Endothelial cell of umbilical vein (primary cell): ENCODE data around the gene PCDH9. TPM values are rescaled to one million over a fixed set of nuclear protein-coding genes. Genes with fewer than 3 reads are reported as not detected.

Source experiments
- BruUV-seq: library from RNA; stranded (reverse); fragments of 400-500 nt; replicated peaks from 2 replicates; lab custom pipeline; 2021; lab: Mats Ljungman, UMichigan
- CTCF ChIA-PET: fragments of 300-600, 350-600 bp; sonication (Branson Sonifier 250); formaldehyde crosslinking; loops from one replicate; lab custom pipeline; 2021; ENCODE audit warnings: antibody characterized with exemption, inconsistent platforms; lab: Charles Lee
- POLR2A ChIA-PET: fragments of 300-600, 350-600 bp; sonication (Branson Sonifier 250); formaldehyde crosslinking; loops from one replicate; lab custom pipeline; 2021; ENCODE audit warnings: antibody characterized with exemption, inconsistent platforms; lab: Charles Lee
- DNase-seq: peaks from one replicate; pipeline ENCODE4 v3.0.0-alpha.2; 2011; ENCODE audit warnings: low read depth, low spot score
- FAIRE-seq: peaks from 2 replicates; lab custom pipeline; 2011; peaks lifted over from hg19 to GRCh38; lab: Jason Lieb, UNC
- H2AFZ ChIP-seq: 2 replicates; pipeline ENCODE4 v1.6.0; 2012; ENCODE audit warnings: low read depth, low read length, control low read depth, inconsistent platforms
- H3K27ac ChIP-seq: 2 replicates; pipeline ENCODE4 v1.5.1; 2011; ENCODE audit warnings: low read depth, mild to moderate bottlenecking, control low read depth, low read length, moderate library complexity; ENCODE audit not compliant: insufficient read depth
- H3K27me3 ChIP-seq, 2 experiments: 2 replicates each; pipeline versions ENCODE4 v1.6.0 to v1.6.1; 2011; ENCODE audit warnings: low read length in 2 of 2, mixed read lengths in 1 of 2; ENCODE audit not compliant: control insufficient read depth in 2 of 2, insufficient read depth in 2 of 2
- H3K36me3 ChIP-seq, 2 experiments: 2 replicates in 1 of 2; 3 replicates in 1 of 2; pipeline ENCODE4 v1.5.1; 2011; ENCODE audit warnings: low read length in 2 of 2, mild to moderate bottlenecking in 1 of 2, moderate library complexity in 1 of 2; ENCODE audit not compliant: control insufficient read depth in 2 of 2, insufficient read depth in 2 of 2; ENCODE audit errors: extremely low read depth in 1 of 2
- H3K4me1 ChIP-seq: 3 replicates; pipeline ENCODE4 v1.5.1; 2011; ENCODE audit warnings: mild to moderate bottlenecking, low read length; ENCODE audit not compliant: control insufficient read depth, insufficient read depth; ENCODE audit errors: extremely low read depth
- H3K4me2 ChIP-seq: 2 replicates; pipeline ENCODE4 v1.6.1; 2011; ENCODE audit warnings: low read length, control low read depth, mixed read lengths; ENCODE audit not compliant: insufficient read depth
- H3K4me3 ChIP-seq, 3 experiments: fragments of 200-600 bp in 1 of 3; sonication (generic), shearing (Covaris generic) in 1 of 3; replicated peaks in 1 of 3; 2 replicates each; pipeline ENCODE4 v1.5.1; 2011 to 2016; ENCODE audit warnings: control low read depth in 3 of 3, low read length in 3 of 3, mild to moderate bottlenecking in 2 of 3, inconsistent platforms in 1 of 3, low read depth in 1 of 3, moderate library complexity in 1 of 3; ENCODE audit not compliant: insufficient read depth in 1 of 3
- H3K79me2 ChIP-seq: 2 replicates; pipeline ENCODE4 v1.6.0; 2012; ENCODE audit warnings: low read length, inconsistent platforms; ENCODE audit not compliant: control insufficient read depth, insufficient read depth
- H3K9ac ChIP-seq: replicated peaks from 2 replicates; pipeline ENCODE3; 2011; ENCODE audit warnings: low read length, control low read depth; ENCODE audit not compliant: insufficient read depth; ENCODE audit errors: extremely low read depth
- H3K9me1 ChIP-seq: replicated peaks from 3 replicates; pipeline ENCODE4 v1.6.0; 2011; ENCODE audit warnings: mild to moderate bottlenecking, low read length; ENCODE audit not compliant: control insufficient read depth, insufficient read depth; ENCODE audit errors: extremely low read depth
- H3K9me3 ChIP-seq: replicated peaks from 2 replicates; pipeline ENCODE4 v1.5.1; 2012; ENCODE audit warnings: low read length, inconsistent platforms; ENCODE audit not compliant: control insufficient read depth, insufficient read depth
- H4K20me1 ChIP-seq: replicated peaks from 2 replicates; pipeline ENCODE3; 2011; ENCODE audit warnings: mild to moderate bottlenecking, low read length; ENCODE audit not compliant: control insufficient read depth, insufficient read depth; ENCODE audit errors: extremely low read depth
- CTCF ChIP-seq, 2 donors: IDR thresholded peaks; 1 replicate in 1 of 2; 2 replicates in 1 of 2; pipeline ENCODE4 v1.5.1; 2011; ENCODE audit warnings: low read length in 2 of 2, mild to moderate bottlenecking in 2 of 2, moderate library complexity in 2 of 2, control low read depth in 1 of 2, inconsistent platforms in 1 of 2, low read depth in 1 of 2; ENCODE audit not compliant: insufficient read depth in 1 of 2; ENCODE audit errors: extremely low read depth in 1 of 2
- EZH2 ChIP-seq: IDR thresholded peaks from 2 replicates; pipeline ENCODE4 v1.6.1; 2012; ENCODE audit warnings: borderline replicate concordance, low read depth, mild to moderate bottlenecking, moderate library complexity, low read length, inconsistent platforms; ENCODE audit not compliant: severe bottlenecking
- FOS ChIP-seq: IDR thresholded peaks from 2 replicates; pipeline ENCODE4 v1.6.1; 2011; ENCODE audit warnings: mild to moderate bottlenecking, low read length, moderate library complexity, borderline replicate concordance; ENCODE audit not compliant: insufficient read depth
- GATA2 ChIP-seq: IDR thresholded peaks from 2 replicates; pipeline ENCODE4 v1.7.0; 2011; ENCODE audit warnings: low read depth, mild to moderate bottlenecking, moderate library complexity, mixed read lengths, low read length; ENCODE audit not compliant: insufficient read length, insufficient read depth
- JUN ChIP-seq: IDR thresholded peaks from 2 replicates; pipeline ENCODE4 v1.6.1; 2011; ENCODE audit warnings: borderline replicate concordance, low read depth; ENCODE audit not compliant: insufficient read length, insufficient read depth
- MAX ChIP-seq: IDR thresholded peaks from 2 replicates; pipeline ENCODE4 v1.6.1; 2011; ENCODE audit not compliant: insufficient read depth, insufficient read length
- MYC ChIP-seq: IDR thresholded peaks from one replicate; pipeline ENCODE4 v1.6.1; 2011; ENCODE audit warnings: mild to moderate bottlenecking, low read depth, low read length
- POLR2A ChIP-seq: IDR thresholded peaks from 2 replicates; pipeline ENCODE4 v1.6.1; 2012; ENCODE audit warnings: low read depth, mild to moderate bottlenecking, control low read depth, low read length
- POLR2AphosphoS5 ChIP-seq: IDR thresholded peaks from 2 replicates; pipeline ENCODE4 v1.6.1; 2012; ENCODE audit warnings: low read depth, mild to moderate bottlenecking, control low read depth, low read length, moderate library complexity; ENCODE audit not compliant: insufficient read depth
- dilution Hi-C: fragments of 300-500 bp; cut with MboI; formaldehyde crosslinking; loops from one replicate; pipeline ENCODE4 v1.15.0; 2019; ENCODE audit warnings: low sequenced_read_pairs; ENCODE audit not compliant: extremely low pct_ligation_motif_present
- intact Hi-C: fragments of 100-400 bp; cut with micrococcal nuclease; formaldehyde crosslinking; loops from one replicate; pipeline ENCODE4 v1.10.0; 2022
- polyA plus RNA-seq, 4 experiments: library from polyadenylated mRNA; depleted of rRNA in 3 of 4; stranded (reverse) in 3 of 4; unstranded in 1 of 4; fragments of >200 nt; gene quantifications; 2 replicates each; pipeline versions ENCODE4 v1.2.1 to v1.2.3, GENCODE V29; 2011 to 2012; ENCODE audit warnings: missing spikeins in 1 of 4
- total RNA-seq: library from RNA; stranded (reverse); gene quantifications from 2 replicates; pipeline ENCODE4 v1.2.3, GENCODE V29; 2021

PCDH9 gene
- total and polyA plus RNA-seq, 2 donors (not counting 3 experiments of a cell fraction or from before 2014, with no cell fraction given), result 1.1 to 5.2 TPM

GRCh38 chr13:66809485-66809884 lies 420.7 kb downstream of the PCDH9 start:
- dilution Hi-C loops (no loop called here), intact Hi-C loops (no loop called here)
- no peak overlapping the region for H3K9ac ChIP-seq
- H3K27ac ChIP-seq, result no peak overlapping the region
- no peaks in the 10 kb centered on the region for H3K27me3 ChIP-seq
- TF ChIP-seq MYC (no peak), JUN (no peak), EZH2 (no peak), POLR2AphosphoS5 (no peak), MAX (no peak), FOS (no peak), POLR2A (no peak), GATA2 (no peak), CTCF (IDR thresholded peaks at IDR 0.05; ENCODE audit: extremely low read depth in 1 of 2, insufficient read depth in 1 of 2, low read depth in 1 of 2, low read length in 2 of 2) (no peak)
- no peaks in the 10 kb centered on the region for H3K9me1 ChIP-seq
- H4K20me1 ChIP-seq, result no peaks in the 10 kb centered on the region
- no peaks in the 10 kb centered on the region for H3K4me1 ChIP-seq
- H3K36me3 ChIP-seq, result no peaks in the 10 kb centered on the region
- no peak overlapping the region for H3K4me3 ChIP-seq
- FAIRE-seq, result no peak
- ChIA-PET CTCF (no interaction called here), POLR2A (no interaction called here)
- no TSS peak for BruUV-seq
- H3K4me2 ChIP-seq, result no peak overlapping the region
- no peaks in the 10 kb centered on the region for H3K9me3 ChIP-seq
- no peak overlapping the region for H2AFZ ChIP-seq
- H3K79me2 ChIP-seq, result no peaks in the 10 kb centered on the region
- no peak for DNase-seq
